NK-92 treated with Interleukin-12 subunit alpha and Interleukin-12 subunit beta, amount 100 ng/mL, for 24 hours (cell line): Measurements from ENCODE around the gene CDS2.

Experiments used
- DNase-seq: peaks from one replicate; lab custom pipeline; 2025; lab: John Stamatoyannopoulos, UW

CDS2 gene

GRCh38 chr20:5181958-5182357 is 55.1 kb downstream of the CDS2 start:
- DNase-seq = no peak

DNA sequence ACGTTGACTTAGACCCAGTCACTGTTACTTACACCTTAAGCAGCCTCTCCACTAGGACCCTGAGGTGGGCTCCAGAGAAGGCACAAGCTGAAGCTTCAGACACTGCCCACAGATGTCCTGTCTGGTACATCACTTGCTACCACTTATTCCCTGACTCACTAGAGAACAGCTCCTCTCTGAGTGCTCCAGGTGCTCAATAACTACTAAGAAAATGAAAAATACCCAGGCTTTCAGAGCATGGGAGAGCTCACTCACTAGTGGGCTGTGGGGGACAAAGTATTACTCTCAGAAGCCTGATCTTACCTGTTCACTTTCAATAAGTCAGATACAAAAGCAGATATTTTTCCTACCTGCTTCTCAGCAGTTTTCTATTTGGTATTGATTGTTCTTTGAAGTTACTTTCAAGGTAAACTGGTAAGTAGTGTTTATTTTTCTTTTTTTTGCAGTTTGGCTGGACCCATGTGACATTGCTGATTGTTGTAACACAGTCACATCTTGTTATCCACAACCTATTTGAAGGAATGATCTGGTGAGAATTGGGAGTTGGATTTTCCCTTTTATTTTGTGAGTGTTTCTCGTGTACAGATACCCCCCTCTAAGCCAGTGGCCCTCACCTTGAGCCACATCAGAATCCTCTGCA is 55.9 kb downstream of the CDS2 start:
- DNase-seq = no peak

DNA sequence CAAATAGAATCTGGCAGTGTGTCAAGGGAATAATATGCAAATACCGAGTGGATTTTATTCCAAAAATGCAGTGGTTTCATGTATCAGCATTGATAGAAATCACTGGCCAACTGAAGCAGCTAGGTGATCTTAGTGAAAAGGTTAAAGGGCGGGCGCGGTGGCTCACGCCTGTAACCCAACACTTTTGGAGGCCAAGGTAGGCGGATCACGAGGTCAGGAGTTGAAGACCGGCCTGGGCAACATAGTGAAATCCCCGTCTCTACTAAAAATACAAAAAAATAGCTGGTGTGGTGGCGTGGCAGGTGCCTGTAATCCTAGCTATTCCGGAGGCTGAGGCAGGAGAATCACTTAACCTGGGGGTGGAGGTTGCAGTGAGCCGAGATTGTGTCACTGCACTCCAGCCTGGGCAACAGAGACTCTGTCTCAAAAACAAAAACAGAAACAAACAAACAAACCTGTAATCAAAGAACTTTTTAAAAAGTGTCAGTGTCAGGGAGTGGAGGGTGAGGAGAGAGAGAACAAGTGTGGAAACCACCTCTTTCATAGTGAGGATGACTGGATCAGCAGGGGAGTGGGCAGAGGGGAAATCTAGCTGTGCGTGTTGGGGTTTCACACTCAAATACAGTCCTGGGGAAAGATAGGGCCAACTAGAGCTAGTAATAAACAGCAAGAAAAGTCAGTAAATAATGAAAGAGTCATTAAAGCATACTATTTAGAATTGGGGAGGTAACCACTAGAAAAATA is 57.1 kb downstream of the CDS2 start:
- DNase-seq = no peak

- no peak for DNase-seq
Measured at GRCh38 chr20:5184684-5185083, 57.9 kb downstream of the CDS2 start.

DNA sequence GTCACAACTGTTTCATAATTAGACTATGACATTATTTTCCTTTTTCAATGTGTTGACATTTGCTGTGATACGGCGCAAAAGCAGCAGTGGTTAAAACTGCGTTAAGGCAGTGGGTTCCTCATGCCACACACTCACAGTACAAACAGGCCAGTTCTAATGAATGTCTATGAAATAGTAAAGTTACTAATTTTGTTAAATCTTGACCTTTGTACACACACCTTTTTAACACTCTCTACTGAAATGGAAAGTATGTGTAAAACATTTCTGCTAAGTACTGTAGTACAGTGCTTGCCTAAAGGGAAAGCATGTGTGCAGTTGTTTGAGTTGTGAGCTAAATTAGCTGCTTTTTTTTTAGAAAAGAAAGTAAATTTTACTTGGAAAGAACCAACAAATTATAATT is 60.3 kb downstream of the CDS2 start:
- no peak for DNase-seq

GRCh38 chr20:5188736-5189135 is 61.9 kb downstream of the CDS2 start:
- no peak for DNase-seq

DNA sequence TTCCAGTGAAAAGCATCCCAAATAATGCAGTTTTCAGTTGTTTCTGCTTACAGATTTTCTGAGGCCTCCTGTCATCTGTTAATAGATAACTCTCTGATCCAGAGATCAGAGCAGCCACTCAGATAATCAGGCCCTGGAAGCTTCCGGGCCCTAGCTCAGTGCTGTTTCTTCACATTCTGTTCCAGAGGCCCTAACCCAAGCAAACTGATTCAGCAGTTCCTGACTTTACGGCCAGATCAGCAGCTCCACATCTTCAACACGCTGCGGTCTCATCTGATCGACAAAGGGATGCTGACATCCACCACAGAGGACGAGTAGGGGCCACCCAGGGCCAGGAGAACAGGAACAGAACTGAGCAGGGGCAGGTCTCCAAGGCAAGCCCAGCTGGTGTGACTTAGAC is 63.1 kb downstream of the CDS2 start:
- no peak for DNase-seq

GRCh38 chr20:5190444-5190843 is 63.6 kb downstream of the CDS2 start:
- no peak for DNase-seq

DNA sequence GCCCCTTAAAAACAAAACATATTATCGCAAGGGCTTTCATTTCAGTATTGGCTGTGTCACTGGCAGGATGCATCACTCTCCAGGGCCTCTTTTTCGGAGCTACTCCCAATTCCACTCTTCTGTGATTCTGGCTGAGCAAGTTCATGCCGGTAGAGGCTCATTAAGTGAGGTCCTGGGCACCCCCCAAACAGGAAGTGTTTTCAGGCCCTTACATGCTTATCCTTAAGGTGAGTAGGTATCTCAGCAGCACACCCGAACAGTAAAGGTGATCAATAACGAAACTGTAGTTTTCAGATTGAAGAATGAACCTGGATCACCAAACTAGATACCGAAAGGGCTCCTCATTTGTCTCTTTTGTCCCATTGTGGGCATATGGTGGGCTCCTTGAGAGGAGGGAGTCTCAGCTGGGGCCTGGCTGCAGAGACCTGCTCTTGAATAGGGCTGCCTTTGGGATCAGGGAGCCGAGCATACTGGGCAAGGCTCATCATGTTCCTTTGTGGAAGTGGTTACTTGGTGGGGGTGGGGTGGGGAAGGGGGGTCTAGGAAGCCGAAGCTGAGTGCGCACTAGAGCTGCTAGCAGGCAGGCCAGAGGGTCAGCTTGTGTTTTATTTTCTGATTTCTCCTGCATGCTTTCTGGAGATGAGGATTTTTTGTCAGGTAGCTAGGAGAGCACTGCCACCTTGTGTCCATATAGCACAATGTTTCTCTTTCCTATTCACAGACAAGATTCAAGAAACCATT is 65.2 kb downstream of the CDS2 start:
- DNase-seq = peak; percentile 10

DNA sequence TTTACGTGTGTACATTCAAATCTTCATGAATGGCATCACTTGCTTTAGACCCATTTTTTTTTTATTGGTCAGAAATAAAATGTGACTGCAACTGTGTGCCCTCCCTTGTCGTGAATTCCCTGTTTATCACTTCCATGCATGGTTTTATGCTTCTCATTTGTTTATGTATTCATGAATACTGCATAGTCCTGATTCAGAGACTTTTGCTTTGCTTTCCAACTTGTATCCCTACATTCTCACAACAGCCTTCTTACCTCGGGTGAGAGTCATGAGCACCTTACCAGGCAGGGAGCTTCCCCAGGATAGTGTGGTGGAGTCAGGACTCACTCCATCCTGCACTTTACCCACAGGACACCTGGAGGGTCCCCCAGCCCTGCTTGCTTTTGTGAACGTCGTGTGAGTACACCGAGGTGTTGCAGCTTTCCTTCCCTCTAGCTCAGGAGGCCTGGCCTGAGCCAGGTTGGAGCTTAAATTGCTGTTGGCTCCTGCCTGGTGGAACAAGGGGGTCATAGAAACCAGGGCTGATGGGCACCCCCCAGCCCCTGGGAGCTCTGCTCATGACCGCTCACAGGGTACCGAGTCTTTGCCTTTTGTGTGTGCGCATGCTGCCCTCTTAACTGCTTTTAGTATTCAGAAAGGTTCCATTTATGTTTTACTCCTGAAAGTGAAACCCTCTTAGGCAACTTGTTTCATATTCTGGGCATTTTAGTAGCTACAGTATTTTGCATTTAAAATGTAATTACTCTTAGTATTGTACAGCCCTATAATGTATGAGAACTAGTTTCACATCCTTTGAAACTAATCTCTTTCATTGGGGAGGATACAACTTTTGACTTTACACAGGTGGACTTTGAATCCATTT is 66.0 kb downstream of the CDS2 start:
- no peak for DNase-seq

GRCh38 chr20:5195655-5196054 is 68.8 kb downstream of the CDS2 start:
- no peak for DNase-seq

- DNase-seq = no peak
Measured at GRCh38 chr20:5196149-5196548, 69.3 kb downstream of the CDS2 start.

GRCh38 chr20:5197270-5197827 is 70.5 kb downstream of the CDS2 start:
- no peak for DNase-seq

GRCh38 chr20:5197847-5198650 is 71.2 kb downstream of the CDS2 start:
- no peak for DNase-seq

GRCh38 chr20:5198651-5198924 is 71.8 kb downstream of the CDS2 start:
- DNase-seq = no peak

DNA sequence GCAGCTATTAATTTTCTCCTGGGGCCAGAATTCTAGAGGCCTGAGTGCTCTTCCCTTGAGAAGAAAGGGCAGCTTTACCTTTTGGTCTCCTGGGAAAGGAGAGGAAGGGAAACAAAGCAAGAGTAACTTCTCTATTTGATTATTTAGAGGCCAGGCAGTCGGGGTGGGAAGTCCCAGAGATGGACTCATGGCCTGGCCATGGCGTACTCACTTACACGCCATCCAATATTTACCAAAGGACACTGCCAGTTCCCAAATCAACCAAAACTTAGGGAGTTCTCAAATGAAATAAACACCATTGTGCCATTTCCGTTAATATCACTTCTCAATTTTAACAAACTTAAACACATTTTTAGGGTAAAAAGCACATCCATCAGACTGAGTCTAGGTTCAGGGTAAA is 76.6 kb downstream of the CDS2 start:
- no peak for DNase-seq

GRCh38 chr20:5205348-5206210 is 78.8 kb downstream of the CDS2 start:
- DNase-seq = peak; percentile 36

- no peak for DNase-seq
Measured at GRCh38 chr20:5207138-5207537, 80.3 kb downstream of the CDS2 start.

DNA sequence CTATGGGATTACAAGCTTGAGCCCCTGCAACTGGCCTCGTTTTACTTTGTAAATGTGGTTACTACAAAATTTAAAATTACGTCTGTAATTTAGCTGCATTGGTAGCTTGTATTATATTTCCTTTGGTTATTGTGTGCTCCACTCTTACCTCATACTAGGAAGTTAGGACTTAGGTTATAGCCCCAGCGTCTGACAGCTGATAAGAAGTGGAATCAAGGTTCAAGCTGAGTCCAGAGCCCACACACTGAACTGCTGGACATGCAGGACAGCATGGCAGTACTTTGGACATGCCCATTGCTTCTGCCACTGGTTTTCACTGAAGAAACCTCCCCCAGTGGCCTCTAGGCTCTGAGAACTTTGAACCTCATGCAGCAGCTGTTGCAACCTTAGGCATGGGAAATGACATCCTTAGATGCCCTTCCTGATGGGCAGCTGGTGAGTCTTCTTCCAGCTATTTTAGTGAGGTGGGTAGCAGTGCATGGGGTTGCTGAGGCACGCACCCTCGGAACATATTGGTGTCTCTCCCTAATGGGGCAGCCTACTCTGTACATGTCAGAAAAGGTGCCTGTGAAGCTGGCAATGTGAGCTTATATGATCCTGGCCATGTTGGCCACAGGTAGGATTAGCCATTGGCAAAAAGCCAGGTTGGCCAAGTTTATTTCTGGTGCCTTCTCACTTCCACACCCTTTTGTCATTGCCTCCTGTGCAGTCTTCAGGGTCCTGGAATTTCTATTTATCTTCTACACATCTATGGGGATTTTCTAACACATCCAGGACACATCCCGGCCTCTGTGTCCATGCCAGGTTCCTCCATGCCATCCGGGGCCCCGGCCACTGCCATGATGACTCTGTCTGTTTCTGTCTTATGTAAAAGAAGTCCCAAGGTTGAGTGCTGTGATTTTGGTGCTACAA is 85.3 kb downstream of the CDS2 start:
- no peak for DNase-seq
